ENCODE measurements around the gene HMOX2. TPM values are rescaled to one million over a fixed set of nuclear protein-coding genes. Genes with fewer than 3 reads are reported as not detected.

Gene HMOX2
- total RNA-seq, 1 donor from 2014 or later = 126 TPM

DNA sequence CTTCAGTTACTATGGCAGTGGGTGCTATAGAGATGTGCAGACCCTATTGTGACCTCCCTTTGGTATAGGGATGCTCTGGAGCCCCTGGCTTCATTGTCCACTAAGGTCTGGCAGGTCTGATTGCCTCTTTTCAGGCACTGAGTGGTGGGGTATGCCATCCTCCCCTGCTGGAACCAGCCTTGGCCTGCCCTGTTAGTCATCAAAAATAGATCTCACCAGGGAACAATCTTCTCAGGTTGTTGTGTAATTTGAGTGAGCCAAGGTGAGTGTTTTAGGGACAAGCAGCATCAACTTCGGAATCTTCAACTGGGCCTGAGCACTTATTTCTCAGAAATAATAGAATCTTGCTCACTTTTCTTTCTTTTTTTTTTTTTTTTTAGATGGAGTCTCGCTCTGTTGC, 19.6 kb downstream of the HMOX2 start:
- intact Hi-C loops (cut with DNase I) = no loop called here
- no peak for DNase-seq (ENCODE audit: missing footprints)
- no peak for ATAC-seq

- intact Hi-C loops (cut with DNase I) = no loop called here
- no peak for DNase-seq (ENCODE audit: missing footprints)
- no peak for ATAC-seq
Observed at GRCh38 chr16:4496305-4496704, 20.1 kb downstream of the HMOX2 start.

- intact Hi-C loops (cut with DNase I) = no loop called here
Observed at GRCh38 chr16:4498546-4499195, 22.5 kb downstream of the HMOX2 start.

GRCh38 chr16:4499196-4499555, 23.0 kb downstream of the HMOX2 start:
- DNase-seq (ENCODE audit: missing footprints) (no peak), ATAC-seq (no peak)
- intact Hi-C loops (cut with DNase I) = no loop called here

More at GRCh38 chr16:4498546-4499195, 22.5 kb downstream of the HMOX2 start:
- ATAC-seq = no peak
- no peak for DNase-seq (ENCODE audit: missing footprints)

- intact Hi-C loops (cut with DNase I) = no loop called here
- DNase-seq (ENCODE audit: missing footprints) (no peak), ATAC-seq (peak; percentile 83)
Observed at GRCh38 chr16:4500272-4500671, 24.1 kb downstream of the HMOX2 start.

DNA sequence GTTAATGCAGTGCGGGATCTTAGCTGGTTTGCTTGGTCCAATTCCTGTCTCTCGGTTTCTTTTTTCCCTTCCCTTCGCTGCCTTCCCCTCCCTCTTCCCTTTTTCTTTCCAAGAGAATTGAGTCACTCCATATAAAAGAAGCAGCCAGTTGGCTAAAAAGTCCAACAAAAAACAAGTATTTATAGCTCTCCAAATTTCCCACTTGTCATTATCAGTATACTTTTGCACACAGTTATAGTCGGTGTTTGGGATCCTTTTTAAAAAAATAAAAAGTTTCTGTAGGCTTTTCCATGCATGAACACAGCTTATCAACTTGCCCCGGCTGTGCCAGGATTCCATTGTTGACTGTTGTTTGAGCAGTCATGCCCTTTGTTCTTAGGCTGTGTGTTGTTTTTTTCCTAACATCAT, 24.9 kb downstream of the HMOX2 start:
- intact Hi-C loops (cut with DNase I) = no loop called here
- peak; percentile 60 for ATAC-seq
- no peak for DNase-seq (ENCODE audit: missing footprints)

- peak; percentile 79 for DNase-seq (ENCODE audit: missing footprints)
- ATAC-seq = no peak
- intact Hi-C loops (cut with DNase I) = loop anchor here (2.0 kb wide), 1 partner anchor 43 kb away; no protein-coding TSS in a partner anchor
Observed at GRCh38 chr16:4505356-4506147, 29.4 kb downstream of the HMOX2 start.

GRCh38 chr16:4506450-4506849, 30.3 kb downstream of the HMOX2 start:
- intact Hi-C loops (cut with DNase I) = loop anchor here (2.0 kb wide), 1 partner anchor 42 kb away; no protein-coding TSS in a partner anchor
- ATAC-seq (peak; percentile 69), DNase-seq (ENCODE audit: missing footprints) (no peak)

DNA sequence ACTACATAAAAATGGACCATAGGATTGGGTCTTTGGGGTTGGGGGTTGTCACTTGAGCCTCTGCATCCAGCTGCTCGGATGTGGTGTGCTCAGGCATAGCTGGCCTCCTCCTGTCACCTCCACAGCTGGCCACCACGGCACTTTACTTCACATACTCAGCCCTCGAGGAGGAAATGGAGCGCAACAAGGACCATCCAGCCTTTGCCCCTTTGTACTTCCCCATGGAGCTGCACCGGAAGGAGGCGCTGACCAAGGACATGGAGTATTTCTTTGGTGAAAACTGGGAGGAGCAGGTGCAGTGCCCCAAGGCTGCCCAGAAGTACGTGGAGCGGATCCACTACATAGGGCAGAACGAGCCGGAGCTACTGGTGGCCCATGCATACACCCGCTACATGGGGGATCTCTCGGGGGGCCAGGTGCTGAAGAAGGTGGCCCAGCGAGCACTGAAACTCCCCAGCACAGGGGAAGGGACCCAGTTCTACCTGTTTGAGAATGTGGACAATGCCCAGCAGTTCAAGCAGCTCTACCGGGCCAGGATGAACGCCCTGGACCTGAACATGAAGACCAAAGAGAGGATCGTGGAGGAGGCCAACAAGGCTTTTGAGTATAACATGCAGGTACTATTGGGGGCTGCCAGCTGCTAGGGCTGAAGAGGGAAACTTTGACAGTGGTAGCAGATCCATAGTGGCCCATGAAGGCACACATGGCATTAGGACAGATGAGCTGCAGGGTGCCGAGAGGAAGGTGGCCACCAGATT, 31.6 kb downstream of the HMOX2 start:
- DNase-seq (ENCODE audit: missing footprints) (no peak), ATAC-seq (no peak)
- intact Hi-C loops (cut with DNase I) = loop anchor here (2.0 kb wide), 1 partner anchor 41 kb away; no protein-coding TSS in a partner anchor

DNA sequence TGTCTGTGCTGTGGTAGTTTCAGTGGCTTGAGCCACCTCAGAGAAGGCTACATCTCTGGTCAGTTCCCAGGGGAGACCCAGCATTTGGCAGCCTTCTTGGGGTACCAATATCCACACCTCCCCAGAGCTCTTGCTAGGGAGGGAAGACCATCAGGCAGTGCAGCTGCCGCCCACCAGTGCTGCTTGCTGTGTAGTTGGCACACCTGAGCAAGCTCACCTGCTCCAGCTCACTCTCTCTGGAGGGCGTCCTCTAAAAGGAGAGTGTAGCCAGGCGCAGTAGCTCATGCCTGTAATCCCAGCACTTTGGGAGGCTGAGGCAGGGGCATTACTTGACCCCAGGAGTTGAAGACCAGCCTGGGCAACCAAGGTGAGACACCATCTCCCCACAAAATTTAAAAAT, 32.6 kb downstream of the HMOX2 start:
- DNase-seq (ENCODE audit: missing footprints) (no peak), ATAC-seq (no peak)
- intact Hi-C loops (cut with DNase I) = no loop called here

GRCh38 chr16:4509420-4509819, 33.2 kb downstream of the HMOX2 start:
- ATAC-seq (no peak), DNase-seq (ENCODE audit: missing footprints) (no peak)
- intact Hi-C loops (cut with DNase I) = no loop called here

DNA sequence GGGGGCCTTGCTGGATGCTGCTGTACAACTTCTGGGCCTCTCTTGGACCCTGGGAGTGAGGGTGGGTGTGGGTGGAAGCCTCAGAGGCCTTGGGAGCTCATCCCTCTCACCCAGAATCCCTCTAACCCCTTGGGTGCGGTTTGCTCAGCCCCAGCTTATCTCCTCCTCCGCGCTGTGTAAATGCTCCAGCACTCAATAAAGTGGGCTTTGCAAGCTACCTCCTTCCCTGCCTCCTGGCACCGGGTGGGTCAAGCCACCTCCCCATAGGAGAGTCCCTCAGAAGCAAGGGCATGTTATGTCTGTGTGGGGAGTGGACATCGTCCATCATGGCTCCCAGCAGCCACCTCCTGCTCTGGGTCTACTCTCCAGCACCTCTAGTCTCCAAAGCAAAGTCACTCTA, 33.9 kb downstream of the HMOX2 start:
- ATAC-seq = no peak
- intact Hi-C loops (cut with DNase I) = loop anchor here (5.0 to 10.0 kb wide), 2 partner anchors 33 to 445 kb away; partner anchors contain the start of genes HMOX2 and SEC14L5

DNA sequence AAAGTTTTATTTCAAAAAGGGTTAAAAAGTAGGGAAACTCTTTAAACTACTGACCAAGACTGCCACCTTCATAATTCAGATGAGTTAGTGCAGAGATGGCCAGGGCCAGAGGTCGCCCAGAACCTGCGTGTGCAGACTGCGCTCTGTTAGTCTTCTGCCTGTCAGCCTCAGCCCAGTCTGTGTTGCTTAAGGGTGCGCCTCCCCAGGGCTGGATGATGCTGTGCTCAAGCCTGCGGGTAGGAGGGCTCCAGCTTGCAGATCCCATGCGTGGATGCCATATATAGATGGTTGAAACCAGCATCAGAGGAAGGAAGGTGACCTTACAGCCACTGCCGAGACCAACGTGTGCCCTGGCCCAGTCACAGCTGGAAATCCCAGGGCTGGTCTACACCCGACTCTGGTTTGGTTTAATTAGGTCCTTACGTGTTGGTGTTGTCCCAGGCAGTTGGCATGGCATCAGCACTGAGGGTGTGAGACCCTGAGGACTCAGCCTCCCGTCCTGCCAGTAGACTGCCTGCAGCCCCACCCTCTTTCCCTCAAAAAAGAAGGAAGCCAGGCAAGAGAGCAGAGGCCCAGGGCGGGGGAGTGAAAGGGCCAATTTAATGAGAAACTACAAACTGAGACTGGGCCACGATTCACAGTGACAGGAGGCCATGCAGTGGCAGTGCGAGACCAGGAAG, 34.7 kb downstream of the HMOX2 start:
- intact Hi-C loops (cut with DNase I) = loop anchor here (5.0 to 10.0 kb wide), 2 partner anchors 34 to 444 kb away; partner anchors contain the start of genes HMOX2 and SEC14L5
- DNase-seq (ENCODE audit: missing footprints) = no peak
- peak; percentile 17 for ATAC-seq

More for the DNA sequence above, 33.9 kb downstream of the HMOX2 start:
- no peak for DNase-seq (ENCODE audit: missing footprints)

- ATAC-seq = peak; percentile 64
- no peak for DNase-seq (ENCODE audit: missing footprints)
- intact Hi-C loops (cut with DNase I) = loop anchor here (5.0 to 10.0 kb wide), 2 partner anchors 34 to 443 kb away; partner anchors contain the start of genes HMOX2 and SEC14L5
Observed at GRCh38 chr16:4511441-4512082, 35.4 kb downstream of the HMOX2 start.

- intact Hi-C loops (cut with DNase I) = loop anchor here (5.0 to 10.0 kb wide), 2 partner anchors 35 to 442 kb away; partner anchors contain the start of genes HMOX2 and SEC14L5
- no peak for ATAC-seq
- DNase-seq (ENCODE audit: missing footprints) = no peak
Observed at GRCh38 chr16:4512473-4512872, 36.3 kb downstream of the HMOX2 start.

DNA sequence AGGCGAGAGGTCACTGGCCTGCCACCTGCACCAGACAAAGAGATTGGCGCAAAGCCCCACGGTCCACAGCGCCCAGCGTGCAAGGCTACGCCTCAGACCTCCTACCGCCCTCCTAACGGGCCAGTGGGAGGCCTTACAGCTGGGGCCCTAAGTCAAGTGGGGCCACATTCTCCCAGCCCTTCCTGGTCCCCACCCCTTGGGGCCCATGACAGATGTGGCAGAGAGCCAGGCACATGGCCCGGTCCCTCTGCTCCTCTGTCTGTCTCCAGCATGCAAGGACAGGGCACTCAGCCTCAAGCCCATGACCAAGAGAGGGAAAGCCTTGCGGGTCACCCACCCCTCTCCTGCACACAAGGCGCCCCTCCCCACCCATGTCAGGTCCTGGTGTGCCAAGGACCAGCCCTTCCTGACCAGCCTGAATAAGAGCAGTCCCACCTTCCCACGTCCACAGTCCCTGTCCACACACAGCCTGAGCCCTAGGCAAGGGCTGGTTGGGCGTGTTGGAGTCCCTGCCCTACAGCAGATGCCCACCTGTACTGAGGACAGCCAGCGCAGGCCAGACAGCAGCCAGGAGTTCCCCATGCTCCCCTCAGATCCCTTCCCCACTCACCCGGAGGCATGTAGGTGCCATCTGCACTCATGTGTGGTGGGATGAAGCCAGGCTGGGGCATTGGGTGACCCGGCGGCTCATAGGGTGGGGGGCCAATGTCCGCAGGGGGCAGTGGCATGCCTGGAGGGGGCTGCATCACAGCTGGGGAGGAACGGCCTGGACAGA, 37.1 kb downstream of the HMOX2 start:
- DNase-seq (ENCODE audit: missing footprints) (no peak), ATAC-seq (peak; percentile 3)
- intact Hi-C loops (cut with DNase I) = loop anchor here (5.0 to 10.0 kb wide), 2 partner anchors 36 to 442 kb away; partner anchors contain the start of genes HMOX2 and SEC14L5

- ATAC-seq (no peak), DNase-seq (ENCODE audit: missing footprints) (no peak)
- intact Hi-C loops (cut with DNase I) = loop anchor here (5.0 to 10.0 kb wide), 2 partner anchors 37 to 441 kb away; partner anchors contain the start of genes HMOX2 and SEC14L5
Observed at GRCh38 chr16:4513881-4514280, 37.7 kb downstream of the HMOX2 start.
